GM23248 (cell line): Measurements from ENCODE around the gene C1QC. TPM values are rescaled to one million over a fixed set of nuclear protein-coding genes. Genes with fewer than 3 reads are reported as not detected.

Experiments used
- DNase-seq: peaks from one replicate; pipeline ENCODE4 v3.0.0-alpha.2; 2015
- H2AFZ ChIP-seq: fragments of 200-600 bp; sonication (generic); 2 replicates; pipeline ENCODE4 v1.6.1; 2016; ENCODE audit warnings: antibody characterized with exemption
- H3F3A ChIP-seq: fragments of 200-600 bp; sonication (generic); 2 replicates; pipeline ENCODE4 v1.6.1; 2016; ENCODE audit warnings: mild to moderate bottlenecking, antibody characterized with exemption, mixed run types; ENCODE audit not compliant: insufficient read depth
- H3K27ac ChIP-seq: fragments of 200-600 bp; sonication (generic); 2 replicates; pipeline ENCODE4 v1.5.1; 2016; ENCODE audit warnings: mild to moderate bottlenecking
- H3K27me3 ChIP-seq: fragments of 200-600 bp; sonication (generic); replicated peaks from 2 replicates; pipeline ENCODE4 v1.6.1; 2016; ENCODE audit warnings: mild to moderate bottlenecking; ENCODE audit not compliant: insufficient read depth
- H3K36me3 ChIP-seq: fragments of 200-600 bp; sonication (generic); 2 replicates; pipeline ENCODE4 v1.6.1; 2016; ENCODE audit warnings: low read depth, mild to moderate bottlenecking
- H3K4me1 ChIP-seq: fragments of 200-600 bp; sonication (generic); 2 replicates; pipeline ENCODE4 v1.6.1; 2016; ENCODE audit warnings: mild to moderate bottlenecking; ENCODE audit not compliant: insufficient read depth
- H3K4me2 ChIP-seq: fragments of 200-600 bp; sonication (generic); one replicate; pipeline ENCODE4 v1.6.1; 2016; ENCODE audit warnings: mild to moderate bottlenecking; ENCODE audit not compliant: unreplicated experiment
- H3K4me3 ChIP-seq: fragments of 200-600 bp; sonication (generic); 2 replicates; pipeline ENCODE4 v1.5.1; 2016; ENCODE audit warnings: mild to moderate bottlenecking
- H3K79me2 ChIP-seq: fragments of 200-600 bp; sonication (generic); 2 replicates; pipeline ENCODE4 v1.6.1; 2016; ENCODE audit warnings: mild to moderate bottlenecking; ENCODE audit not compliant: insufficient read depth
- H3K9ac ChIP-seq: fragments of 200-600 bp; sonication (generic); 2 replicates; pipeline ENCODE4 v1.6.1; 2016; ENCODE audit warnings: mild to moderate bottlenecking
- H3K9me2 ChIP-seq: fragments of 200-600 bp; sonication (generic); 2 replicates; pipeline ENCODE4 v1.6.1; 2016; ENCODE audit warnings: mixed run types, mild to moderate bottlenecking, moderate library complexity; ENCODE audit not compliant: insufficient read depth
- H3K9me3 ChIP-seq: fragments of 200-600 bp; sonication (generic); one replicate; pipeline ENCODE4 v1.6.1; 2017; ENCODE audit warnings: low read depth
- H4K20me1 ChIP-seq: fragments of 200-600 bp; sonication (generic); 2 replicates; pipeline ENCODE4 v1.6.0; 2016; ENCODE audit not compliant: insufficient read depth
- EZH2 ChIP-seq: fragments of 200-600 bp; sonication (generic); IDR thresholded peaks from 2 replicates; pipeline ENCODE4 v1.6.1; 2018; ENCODE audit warnings: antibody characterized with exemption, mild to moderate bottlenecking; ENCODE audit not compliant: insufficient read depth, poor library complexity, severe bottlenecking
- EZH2phosphoT487 ChIP-seq: fragments of 200-600 bp; sonication (generic); IDR thresholded peaks from 2 replicates; pipeline ENCODE4 v1.6.1; 2018; ENCODE audit warnings: antibody characterized with exemption, moderate library complexity, mild to moderate bottlenecking, low read depth; ENCODE audit not compliant: insufficient read depth
- WGBS, 2 experiments: methylation state at CpG; one replicate each; pipeline ENCODE4 v1.1.6; 2015 to 2017; ENCODE audit warnings: low lambda C conversion rate in 2 of 2, low coverage in 1 of 2; ENCODE audit errors: missing lambda C conversion rate in 2 of 2; 5-methylcytosine and 5-hydroxymethylcytosine counted together
- in situ Hi-C: fragments of 300-500 bp; cut with MboI; formaldehyde crosslinking; loops from 2 replicates; pipeline ENCODE4 v1.15.0; 2020
- polyA plus RNA-seq: library from polyadenylated mRNA; unstranded; fragments of >200 nt; fragmentation: Nextera tagmentation; extraction: Ambion mirVana; gene quantifications from 2 replicates; pipeline ENCODE4 v1.2.1, GENCODE V29; 2016
- total RNA-seq: library from RNA; depleted of rRNA; stranded (reverse); fragments of >200 nt; shearing (Covaris generic); gene quantifications from 2 replicates; pipeline ENCODE4 v1.2.3, GENCODE V29; 2014

Gene C1QC
- total and polyA plus RNA-seq, 2 experiments from 2014 or later: not detected

- Histone ChIP-seq H3K9me2 (no peaks in the 10 kb centered on the region), H3K9ac (no peak overlapping the region), H3K79me2 (no peaks in the 10 kb centered on the region), H3K27me3 (peaks cover 55% of the 10 kb centered on the region), H3K9me3 (no peaks in the 10 kb centered on the region), H2AFZ (no peak overlapping the region), H3K4me2 (no peak overlapping the region), H3F3A (no peaks in the 10 kb centered on the region), H3K4me3 (no peak overlapping the region), H3K36me3 (no peaks in the 10 kb centered on the region), H4K20me1 (no peaks in the 10 kb centered on the region), H3K27ac (no peak overlapping the region), H3K4me1 (no peaks in the 10 kb centered on the region)
- in situ Hi-C loops: no loop called here
- 56 to 58% methylated on average over 7 of the region's 7 CpGs for WGBS, 2 experiments
- TF ChIP-seq EZH2 (no peak), EZH2phosphoT487 (no peak)
- DNase-seq: no peak
Observed at GRCh38 chr1:22619252-22619651, 24.2 kb upstream of the C1QC start.

GRCh38 chr1:22619798-22620197 lies 23.6 kb upstream of the C1QC start:
- H2AFZ ChIP-seq: no peak overlapping the region
- H3K4me1 ChIP-seq: no peaks in the 10 kb centered on the region
- no peaks in the 10 kb centered on the region for H3K9me2 ChIP-seq
- no peak for DNase-seq
- no peaks in the 10 kb centered on the region for H3K36me3 ChIP-seq
- no peaks in the 10 kb centered on the region for H3F3A ChIP-seq
- no peak overlapping the region for H3K4me3 ChIP-seq
- TF ChIP-seq EZH2phosphoT487: no peak
- no peak for TF ChIP-seq EZH2
- H3K9me3 ChIP-seq: no peaks in the 10 kb centered on the region
- H3K79me2 ChIP-seq: no peaks in the 10 kb centered on the region
- H3K27me3 ChIP-seq: peaks cover 50% of the 10 kb centered on the region
- H3K9ac ChIP-seq: no peak overlapping the region
- H3K4me2 ChIP-seq: no peak overlapping the region
- no peaks in the 10 kb centered on the region for H4K20me1 ChIP-seq
- no peak overlapping the region for H3K27ac ChIP-seq
- in situ Hi-C loops: no loop called here
- WGBS, 2 experiments: 25 to 32% methylated on average over 12 of the region's 12 CpGs

GRCh38 chr1:22621761-22622160 lies 21.7 kb upstream of the C1QC start:
- no peaks in the 10 kb centered on the region for H3K79me2 ChIP-seq
- in situ Hi-C loops: no loop called here
- 34 to 36% methylated on average over 4 of the region's 4 CpGs for WGBS, 2 experiments
- no peak overlapping the region for H3K4me2 ChIP-seq
- no peak overlapping the region for H3K27ac ChIP-seq
- H3K9ac ChIP-seq: no peak overlapping the region
- H3K27me3 ChIP-seq: peaks cover 55% of the 10 kb centered on the region
- H4K20me1 ChIP-seq: no peaks in the 10 kb centered on the region
- no peaks in the 10 kb centered on the region for H3K4me1 ChIP-seq
- H3K36me3 ChIP-seq: no peaks in the 10 kb centered on the region
- no peaks in the 10 kb centered on the region for H3K9me3 ChIP-seq
- H3F3A ChIP-seq: no peaks in the 10 kb centered on the region
- TF ChIP-seq EZH2: no peak
- TF ChIP-seq EZH2phosphoT487: no peak
- no peak for DNase-seq
- no peak overlapping the region for H2AFZ ChIP-seq
- H3K9me2 ChIP-seq: no peaks in the 10 kb centered on the region
- no peak overlapping the region for H3K4me3 ChIP-seq

- 35 to 36% methylated on average over 9 of the region's 9 CpGs for WGBS, 2 experiments
- Histone ChIP-seq H3F3A (no peaks in the 10 kb centered on the region), H4K20me1 (no peaks in the 10 kb centered on the region), H3K9me3 (no peaks in the 10 kb centered on the region), H3K79me2 (no peaks in the 10 kb centered on the region), H3K4me1 (no peaks in the 10 kb centered on the region), H3K9me2 (no peaks in the 10 kb centered on the region), H3K36me3 (no peaks in the 10 kb centered on the region), H3K4me3 (no peak overlapping the region), H3K27ac (no peak overlapping the region), H2AFZ (no peak overlapping the region), H3K9ac (no peak overlapping the region), H3K4me2 (no peak overlapping the region), H3K27me3 (peaks cover 66% of the 10 kb centered on the region)
- DNase-seq: peak; percentile 35
- TF ChIP-seq EZH2 (no peak), EZH2phosphoT487 (no peak)
- in situ Hi-C loops: no loop called here
Observed at GRCh38 chr1:22625262-22625925, 18.0 kb upstream of the C1QC start.
